ENCODE results near the gene PTPRR. TPM values are rescaled to one million over a fixed set of nuclear protein-coding genes. Genes with fewer than 3 reads are reported as not detected.

PTPRR gene
- total RNA-seq, 2 experiments from 2014 or later, result not detected

DNA sequence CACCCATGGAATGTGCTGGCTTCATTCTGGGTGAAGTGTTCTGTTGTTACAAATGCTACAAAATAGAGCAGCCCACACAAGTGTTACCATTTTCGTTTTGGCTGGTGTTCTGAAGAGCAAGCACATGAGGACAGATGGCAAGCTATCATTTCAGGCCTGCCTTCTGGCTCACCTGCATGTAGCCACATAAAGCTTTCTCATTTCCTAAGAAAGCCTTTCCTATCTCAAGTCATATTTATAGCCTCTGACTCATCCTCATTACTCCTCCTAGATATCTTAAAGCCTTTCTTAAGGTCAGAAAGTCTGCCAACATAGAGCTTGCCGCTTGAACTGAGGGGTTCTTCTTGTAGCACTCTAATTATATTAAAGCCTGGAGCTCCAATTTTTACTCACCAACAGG is 89.0 kb downstream of the PTPRR start:
- Histone ChIP-seq H3K79me2 (ENCODE audit: insufficient read depth, low read depth, low read length) (no peaks in the 10 kb centered on the region), H3K36me3 (ENCODE audit: insufficient read depth, low read length) (no peaks in the 10 kb centered on the region), H4K20me1 (ENCODE audit: insufficient read depth, low read length) (no peaks in the 10 kb centered on the region), H2AFZ (ENCODE audit: low read length) (no peak overlapping the region), H3K27ac (ENCODE audit: low read depth, low read length, poor library complexity, severe bottlenecking) (no peak overlapping the region), H3K9me2 (ENCODE audit: insufficient read depth, low read length) (no peaks in the 10 kb centered on the region), H3K4me1 (ENCODE audit: insufficient read depth, low read length, poor library complexity, severe bottlenecking) (no peaks in the 10 kb centered on the region), H3K9me3 (ENCODE audit: low read length) (no peaks in the 10 kb centered on the region), H3K4me2 (ENCODE audit: low read length) (no peak overlapping the region), H3K4me3 (ENCODE audit: low read depth, low read length, poor library complexity, severe bottlenecking) (no peak overlapping the region)
- TF ChIP-seq CTCF (conservative IDR thresholded peaks at IDR 0.05; ENCODE audit: low read length) (no peak), EZH2phosphoT487 (IDR thresholded peaks at IDR 0.05; ENCODE audit: borderline replicate concordance, low read depth, low read length) (no peak)
- intact Hi-C loops (cut with micrococcal nuclease; ENCODE audit: unreplicated experiment), result no loop called here
- DNase-seq (ENCODE audit: low spot score), result no peak
- BruUV-seq (replicated peaks), result no TSS peak
- CTCF ChIA-PET (ENCODE audit: unreplicated experiment), result interaction anchor here (0.8 kb wide), 1 partner anchor 42 kb away, joined by 3 read pairs; no protein-coding TSS in a partner anchor
- POLR2A ChIA-PET, result interaction anchor here (2.0 kb wide), 1 partner anchor 12 kb away, joined by 9 read pairs; no protein-coding TSS in a partner anchor

DNA sequence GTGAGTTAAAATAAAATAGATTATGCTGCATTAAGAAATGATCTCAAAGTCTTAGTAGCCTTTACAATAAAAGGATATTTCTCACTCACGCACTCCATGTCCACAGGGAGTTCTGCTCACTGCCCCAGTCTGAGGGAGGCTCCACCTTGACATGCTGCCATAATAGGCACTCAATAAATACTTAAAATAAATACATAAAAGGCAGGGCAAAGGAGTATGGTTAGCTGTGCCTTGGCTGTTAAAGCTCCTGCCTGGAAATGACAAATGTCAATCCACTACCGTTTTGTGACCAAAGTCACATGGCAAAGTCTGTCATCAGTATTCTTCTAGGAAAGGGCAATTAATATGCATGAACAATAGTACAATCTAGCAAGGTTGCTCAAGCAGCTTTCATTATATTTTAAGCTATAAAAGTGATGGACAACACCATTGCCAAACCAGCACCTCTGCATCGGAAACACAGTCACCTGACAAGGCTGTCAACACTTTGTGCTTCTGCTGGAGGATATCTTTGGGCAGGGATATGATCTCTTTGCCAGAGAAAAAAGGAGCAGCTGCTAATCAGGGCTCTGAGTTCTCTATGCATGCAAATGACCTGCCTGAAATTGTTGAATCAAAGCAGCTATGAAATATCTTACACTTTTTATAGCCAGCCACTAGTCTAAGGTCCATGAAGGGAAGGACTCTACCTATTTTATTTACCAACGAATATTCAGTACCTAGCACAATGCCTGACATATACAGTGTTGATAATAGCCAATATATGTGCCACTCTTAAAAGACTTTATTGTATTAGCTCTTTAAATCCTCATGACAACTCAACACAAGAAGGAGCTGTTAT is 90.1 kb downstream of the PTPRR start:
- Histone ChIP-seq H3K4me3 (ENCODE audit: low read depth, low read length, poor library complexity, severe bottlenecking) (no peak overlapping the region), H4K20me1 (ENCODE audit: insufficient read depth, low read length) (no peaks in the 10 kb centered on the region), H3K27ac (ENCODE audit: low read depth, low read length, poor library complexity, severe bottlenecking) (no peak overlapping the region), H3K9me2 (ENCODE audit: insufficient read depth, low read length) (no peaks in the 10 kb centered on the region), H3K79me2 (ENCODE audit: insufficient read depth, low read depth, low read length) (no peaks in the 10 kb centered on the region), H2AFZ (ENCODE audit: low read length) (no peak overlapping the region), H3K9me3 (ENCODE audit: low read length) (no peaks in the 10 kb centered on the region), H3K4me2 (ENCODE audit: low read length) (no peak overlapping the region), H3K4me1 (ENCODE audit: insufficient read depth, low read length, poor library complexity, severe bottlenecking) (no peaks in the 10 kb centered on the region), H3K36me3 (ENCODE audit: insufficient read depth, low read length) (no peaks in the 10 kb centered on the region)
- ChIA-PET POLR2A (interaction anchor here (0.5 to 2.0 kb wide), 3 partner anchors 13 to 211 kb away, joined by 3 to 9 read pairs (median 3); no protein-coding TSS in a partner anchor), CTCF (ENCODE audit: unreplicated experiment) (no interaction called here)
- intact Hi-C loops (cut with micrococcal nuclease; ENCODE audit: unreplicated experiment), result no loop called here
- no peak for DNase-seq (ENCODE audit: low spot score)
- BruUV-seq (replicated peaks), result no TSS peak
- no peak for TF ChIP-seq EZH2phosphoT487 (IDR thresholded peaks at IDR 0.05; ENCODE audit: borderline replicate concordance, low read depth, low read length)
- no peak for TF ChIP-seq CTCF (conservative IDR thresholded peaks at IDR 0.05; ENCODE audit: low read length)

DNA sequence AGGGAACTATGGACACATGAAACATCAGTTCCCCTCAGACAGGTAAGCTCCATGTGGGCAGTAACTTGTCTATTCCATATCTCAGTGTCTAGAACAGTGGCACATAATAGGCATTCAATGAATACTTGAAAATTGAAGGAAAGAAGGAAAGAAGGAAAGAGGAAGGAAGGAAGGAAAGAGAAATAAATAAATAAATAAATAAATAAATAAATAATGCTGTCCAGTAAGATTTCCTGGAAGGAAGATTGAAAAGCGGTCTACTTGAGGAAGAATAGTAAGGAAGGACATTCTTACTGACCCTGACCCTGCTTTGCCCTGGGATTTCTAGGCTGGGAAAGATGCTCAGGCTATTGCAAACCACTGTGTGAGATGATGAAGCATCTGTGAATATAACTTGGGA is 91.5 kb downstream of the PTPRR start:
- intact Hi-C loops (cut with micrococcal nuclease; ENCODE audit: unreplicated experiment), result no loop called here
- DNase-seq (ENCODE audit: low spot score), result no peak
- Histone ChIP-seq H3K4me1 (ENCODE audit: insufficient read depth, low read length, poor library complexity, severe bottlenecking) (no peaks in the 10 kb centered on the region), H3K79me2 (ENCODE audit: insufficient read depth, low read depth, low read length) (no peaks in the 10 kb centered on the region), H3K4me2 (ENCODE audit: low read length) (no peak overlapping the region), H3K36me3 (ENCODE audit: insufficient read depth, low read length) (no peaks in the 10 kb centered on the region), H2AFZ (ENCODE audit: low read length) (no peak overlapping the region), H3K9me3 (ENCODE audit: low read length) (no peaks in the 10 kb centered on the region), H3K4me3 (ENCODE audit: low read depth, low read length, poor library complexity, severe bottlenecking) (no peak overlapping the region), H3K27ac (ENCODE audit: low read depth, low read length, poor library complexity, severe bottlenecking) (no peak overlapping the region), H3K9me2 (ENCODE audit: insufficient read depth, low read length) (no peaks in the 10 kb centered on the region), H4K20me1 (ENCODE audit: insufficient read depth, low read length) (no peaks in the 10 kb centered on the region)
- POLR2A ChIA-PET, result no interaction called here
- TF ChIP-seq EZH2phosphoT487 (IDR thresholded peaks at IDR 0.05; ENCODE audit: borderline replicate concordance, low read depth, low read length) (no peak), CTCF (conservative IDR thresholded peaks at IDR 0.05; ENCODE audit: low read length) (no peak)
- CTCF ChIA-PET (ENCODE audit: unreplicated experiment), result no interaction called here
- BruUV-seq (replicated peaks), result no TSS peak
